Measurements from ENCODE around the gene PPFIBP1.

Gene PPFIBP1

GRCh38 chr12:27504507-27504906 is 19.5 kb upstream of the PPFIBP1 start:
- Histone ChIP-seq H3K27ac (no peak overlapping the region), H3K36me3 (ENCODE audit: control insufficient read depth, insufficient read depth, low read length) (no peaks in the 10 kb centered on the region), H3K79me2 (no peaks in the 10 kb centered on the region), H3K4me3 (ENCODE audit: low read depth, low read length) (no peak overlapping the region), H3K9me3 (ENCODE audit: control insufficient read depth, low read length) (no peaks in the 10 kb centered on the region), H3K4me2 (ENCODE audit: low read length) (no peak overlapping the region), H2AFZ (no peak overlapping the region), H3K27me3 (ENCODE audit: control insufficient read depth, insufficient read depth, low read length) (no peaks in the 10 kb centered on the region), H3K9ac (no peak overlapping the region), H3K4me1 (no peaks in the 10 kb centered on the region)
- no peak for TF ChIP-seq CTCF (IDR thresholded peaks at IDR 0.05)

- TF ChIP-seq CTCF (IDR thresholded peaks at IDR 0.05) = no peak
- Histone ChIP-seq H3K27ac (no peak overlapping the region), H3K9ac (no peak overlapping the region), H3K9me3 (ENCODE audit: control insufficient read depth, low read length) (no peaks in the 10 kb centered on the region), H3K4me1 (no peaks in the 10 kb centered on the region), H3K4me2 (ENCODE audit: low read length) (no peak overlapping the region), H3K36me3 (ENCODE audit: control insufficient read depth, insufficient read depth, low read length) (no peaks in the 10 kb centered on the region), H3K79me2 (no peaks in the 10 kb centered on the region), H3K27me3 (ENCODE audit: control insufficient read depth, insufficient read depth, low read length) (no peaks in the 10 kb centered on the region), H3K4me3 (ENCODE audit: low read depth, low read length) (no peak overlapping the region), H2AFZ (no peak overlapping the region)
Observed at GRCh38 chr12:27505109-27505508, 18.9 kb upstream of the PPFIBP1 start.

- Histone ChIP-seq H3K4me3 (ENCODE audit: low read depth, low read length) (no peak overlapping the region), H3K36me3 (ENCODE audit: control insufficient read depth, insufficient read depth, low read length) (no peaks in the 10 kb centered on the region), H3K27me3 (ENCODE audit: control insufficient read depth, insufficient read depth, low read length) (no peaks in the 10 kb centered on the region), H3K27ac (no peak overlapping the region), H2AFZ (no peak overlapping the region), H3K9me3 (ENCODE audit: control insufficient read depth, low read length) (no peaks in the 10 kb centered on the region), H3K9ac (no peak overlapping the region), H3K79me2 (no peaks in the 10 kb centered on the region), H3K4me2 (ENCODE audit: low read length) (no peak overlapping the region), H3K4me1 (no peaks in the 10 kb centered on the region)
- no peak for TF ChIP-seq CTCF (IDR thresholded peaks at IDR 0.05)
Observed at GRCh38 chr12:27505761-27506160, 18.2 kb upstream of the PPFIBP1 start.

- TF ChIP-seq CTCF (IDR thresholded peaks at IDR 0.05) = no peak
- Histone ChIP-seq H2AFZ (no peak overlapping the region), H3K9ac (no peak overlapping the region), H3K9me3 (ENCODE audit: control insufficient read depth, low read length) (no peaks in the 10 kb centered on the region), H3K27ac (no peak overlapping the region), H3K27me3 (ENCODE audit: control insufficient read depth, insufficient read depth, low read length) (no peaks in the 10 kb centered on the region), H3K4me2 (ENCODE audit: low read length) (no peak overlapping the region), H3K36me3 (ENCODE audit: control insufficient read depth, insufficient read depth, low read length) (no peaks in the 10 kb centered on the region), H3K4me1 (no peaks in the 10 kb centered on the region), H3K79me2 (no peaks in the 10 kb centered on the region), H3K4me3 (ENCODE audit: low read depth, low read length) (no peak overlapping the region)
Observed at GRCh38 chr12:27506645-27507189, 17.3 kb upstream of the PPFIBP1 start.

- no peak overlapping the region for H2AFZ ChIP-seq
- H3K27me3 ChIP-seq (ENCODE audit: control insufficient read depth, insufficient read depth, low read length) = no peaks in the 10 kb centered on the region
- no peak overlapping the region for H3K4me3 ChIP-seq (ENCODE audit: low read depth, low read length)
- no peaks in the 10 kb centered on the region for H3K79me2 ChIP-seq
- H3K4me1 ChIP-seq = no peaks in the 10 kb centered on the region
- H3K27ac ChIP-seq = no peak overlapping the region
- H3K9me3 ChIP-seq (ENCODE audit: control insufficient read depth, low read length) = no peaks in the 10 kb centered on the region
- H3K4me2 ChIP-seq (ENCODE audit: low read length) = no peak overlapping the region
- H3K36me3 ChIP-seq (ENCODE audit: control insufficient read depth, insufficient read depth, low read length) = no peaks in the 10 kb centered on the region
- TF ChIP-seq CTCF (IDR thresholded peaks at IDR 0.05) = no peak
- H3K9ac ChIP-seq = no peak overlapping the region
Observed at GRCh38 chr12:27508736-27509431, 15.1 kb upstream of the PPFIBP1 start.
